CD4-positive, alpha-beta T cell (primary cell): ENCODE results near the gene SAMD14. TPM values are rescaled to one million over a fixed set of nuclear protein-coding genes. Genes with fewer than 3 reads are reported as not detected.

Source experiments
- ATAC-seq: fragments of 200-7000 bp; cut with Tn5 transposase; one replicate; pipeline ENCODE4 v1.10.0; 2022; ENCODE audit warnings: mild to moderate bottlenecking; ENCODE audit not compliant: poor library complexity
- CTCF ChIA-PET: fragments of 350-600 bp; sonication (Branson Sonifier 250); formaldehyde crosslinking; loops from one replicate; lab custom pipeline; 2021; ENCODE audit warnings: antibody characterized with exemption, inconsistent platforms; lab: Charles Lee
- POLR2A ChIA-PET: fragments of 350-600 bp; sonication (Branson Sonifier 250); formaldehyde crosslinking; loops from one replicate; lab custom pipeline; 2021; ENCODE audit warnings: antibody characterized with exemption, inconsistent platforms; lab: Charles Lee
- DNase-seq, 14 experiments: peaks; one replicate each; pipeline ENCODE4 v3.0.0-alpha.2; 2013 to 2020; ENCODE audit warnings: mixed read lengths in 2 of 14
- H3K27ac ChIP-seq, 2 donors: one replicate each; pipeline versions ENCODE4 v1.5.1 to v1.7.0; 2013; ENCODE audit warnings: low read length in 2 of 2, low read depth in 1 of 2, mild to moderate bottlenecking in 1 of 2
- H3K27me3 ChIP-seq, 2 experiments: 1 replicate in 1 of 2; 2 replicates in 1 of 2; pipeline versions ENCODE4 v1.6.1 to v1.7.0; 2013; ENCODE audit warnings: low read length in 2 of 2, control low read depth in 1 of 2, mild to moderate bottlenecking in 1 of 2, moderate library complexity in 1 of 2; ENCODE audit not compliant: insufficient read depth in 2 of 2, control insufficient read depth in 1 of 2
- H3K36me3 ChIP-seq: one replicate; pipeline ENCODE4 v1.6.1; 2013; ENCODE audit warnings: low read length, control low read depth; ENCODE audit not compliant: insufficient read depth
- H3K4me1 ChIP-seq: one replicate; pipeline ENCODE4 v1.6.1; 2013; ENCODE audit warnings: low read length, control low read depth; ENCODE audit not compliant: insufficient read depth
- H3K4me3 ChIP-seq: one replicate; pipeline ENCODE4 v1.5.1; 2013; ENCODE audit warnings: mild to moderate bottlenecking, low read length, moderate library complexity
- H3K9me3 ChIP-seq, 2 experiments: 1 replicate in 1 of 2; 2 replicates in 1 of 2; pipeline versions ENCODE4 v1.6.1 to v1.7.0; 2013; ENCODE audit warnings: low read length in 2 of 2, mild to moderate bottlenecking in 2 of 2, control low read depth in 1 of 2, moderate library complexity in 1 of 2; ENCODE audit not compliant: control insufficient read depth in 1 of 2, insufficient read depth in 1 of 2
- H3K27ac Mint-ChIP-seq: one replicate; pipeline ENCODE4 v1.8.0; 2020; ENCODE audit warnings: mixed read lengths
- H3K27me3 Mint-ChIP-seq: one replicate; pipeline ENCODE4 v1.8.0; 2021; ENCODE audit warnings: mixed read lengths
- H3K36me3 Mint-ChIP-seq: one replicate; pipeline ENCODE4 v1.8.0; 2021; ENCODE audit warnings: low read depth, mixed read lengths
- H3K4me1 Mint-ChIP-seq: one replicate; pipeline ENCODE4 v1.8.0; 2021; ENCODE audit warnings: low read depth, mixed read lengths
- H3K4me3 Mint-ChIP-seq: one replicate; pipeline ENCODE4 v1.8.0; 2020; ENCODE audit warnings: mild to moderate bottlenecking, mixed read lengths
- H3K9me3 Mint-ChIP-seq: one replicate; pipeline ENCODE4 v1.8.0; 2020; ENCODE audit warnings: mixed read lengths
- intact Hi-C, 2 experiments: fragments of 100-400 bp; cut with DNase I in 1 of 2; cut with micrococcal nuclease in 1 of 2; formaldehyde crosslinking; loops; one replicate each; pipeline versions ENCODE4 v1.15.1 to v1.9.0; 2023 to 2025; cut with DNase I, micrococcal nuclease
- total RNA-seq, 174 experiments: library from RNA in 2 of 174; stranded (reverse) in 2 of 174; gene quantifications; one replicate each; pipeline ENCODE4 v1.2.3 and lab custom pipeline; 2021 to 2026
- TF ChIP-seq, protein P1 (sequence below): fragments of 200-600 bp; IDR thresholded peaks from one replicate; pipeline ENCODE4 v1.8.0; 2022; ENCODE audit warnings: antibody characterized with exemption, mild to moderate bottlenecking

SAMD14 gene
- total RNA-seq, 2 experiments from 2014 or later = 0.33 to 0.53 TPM

DNA sequence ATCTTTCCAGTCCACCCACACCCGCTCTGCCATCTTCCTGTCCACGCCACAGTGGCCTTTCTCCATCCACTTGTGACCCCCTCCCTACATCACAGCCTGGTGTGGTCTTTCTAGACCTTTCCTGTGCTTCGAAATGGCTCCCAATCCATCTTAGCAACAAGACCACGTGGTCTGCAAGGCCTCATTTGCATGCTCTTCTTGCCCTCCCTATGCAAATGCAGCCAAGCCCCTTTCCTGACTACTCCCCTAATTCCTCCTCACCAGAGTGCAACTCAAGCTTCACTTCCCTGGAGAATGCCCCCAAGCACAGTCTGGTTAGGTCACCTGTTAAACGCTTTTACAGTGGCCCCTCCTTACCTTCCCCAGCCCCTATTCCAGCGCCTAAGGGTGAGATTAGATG, 14.4 kb upstream of the SAMD14 start:
- intact Hi-C loops = loop anchor here in 1 of 2 experiments (5.0 kb wide), 1 partner anchor 33 kb away; no protein-coding TSS in a partner anchor
- no peak overlapping the region for H3K27ac ChIP-seq
- peaks cover 84% of the 10 kb centered on the region for H3K36me3 Mint-ChIP-seq

DNA sequence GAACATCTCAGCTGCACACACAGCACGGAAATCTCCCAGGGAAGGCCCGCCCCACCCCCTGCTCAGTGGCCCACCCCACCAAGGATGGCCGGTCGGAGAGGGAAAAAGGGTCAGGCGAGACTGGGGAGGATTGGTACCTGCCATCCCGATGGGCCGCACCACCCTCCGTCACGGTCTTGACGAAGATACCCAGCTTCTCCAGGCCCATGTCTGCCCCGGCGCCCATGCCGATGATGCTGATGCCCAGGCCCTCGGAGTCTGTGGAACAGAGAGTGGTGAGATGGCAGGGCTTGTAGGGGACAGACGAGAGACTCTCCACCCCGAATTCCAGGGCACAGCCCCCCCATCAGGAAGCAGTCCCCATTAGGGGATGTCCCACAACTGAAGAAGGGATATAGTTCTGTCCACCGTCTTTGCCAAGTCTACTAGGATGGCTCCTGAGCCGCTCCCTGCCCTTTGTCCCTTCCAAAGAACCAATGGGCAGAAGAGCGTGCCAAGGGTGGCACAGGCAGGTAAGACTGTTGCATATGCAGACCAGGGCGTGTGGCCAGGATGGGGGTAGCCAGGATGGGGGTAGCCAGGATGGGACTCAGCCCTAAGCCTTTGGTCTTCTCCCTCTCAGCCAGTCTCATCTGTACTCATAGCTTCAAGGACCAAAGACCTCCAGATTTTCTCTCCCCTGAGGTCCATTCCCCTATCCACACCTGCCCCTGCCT, 13.7 kb upstream of the SAMD14 start:
- DNase-seq (no peak), ATAC-seq (no peak)
- peaks cover 88% of the 10 kb centered on the region for H3K4me1 Mint-ChIP-seq
- peaks cover 0 to 3% of the 10 kb centered on the region in 2 experiments for H3K9me3 ChIP-seq
- peak overlapping the region; percentile 28 for H3K4me3 Mint-ChIP-seq
- H3K36me3 Mint-ChIP-seq = peaks cover 90% of the 10 kb centered on the region
- no peaks in the 10 kb centered on the region for H3K9me3 Mint-ChIP-seq
- intact Hi-C loops = loop anchor here in 1 of 2 experiments (5.0 kb wide), 1 partner anchor 34 kb away; no protein-coding TSS in a partner anchor
- no peaks in the 10 kb centered on the region for H3K27me3 ChIP-seq
- peak overlapping the region; percentile 85 for H3K27ac Mint-ChIP-seq
- POLR2A ChIA-PET = interaction anchor here (1.2 to 5.9 kb wide), 2 partner anchors 8 to 17 kb away, joined by 4 to 50 read pairs; partner anchors contain the start of gene PPP1R9B
- H3K4me1 ChIP-seq = peaks cover 100% of the 10 kb centered on the region
- TF ChIP-seq, protein P1, sequence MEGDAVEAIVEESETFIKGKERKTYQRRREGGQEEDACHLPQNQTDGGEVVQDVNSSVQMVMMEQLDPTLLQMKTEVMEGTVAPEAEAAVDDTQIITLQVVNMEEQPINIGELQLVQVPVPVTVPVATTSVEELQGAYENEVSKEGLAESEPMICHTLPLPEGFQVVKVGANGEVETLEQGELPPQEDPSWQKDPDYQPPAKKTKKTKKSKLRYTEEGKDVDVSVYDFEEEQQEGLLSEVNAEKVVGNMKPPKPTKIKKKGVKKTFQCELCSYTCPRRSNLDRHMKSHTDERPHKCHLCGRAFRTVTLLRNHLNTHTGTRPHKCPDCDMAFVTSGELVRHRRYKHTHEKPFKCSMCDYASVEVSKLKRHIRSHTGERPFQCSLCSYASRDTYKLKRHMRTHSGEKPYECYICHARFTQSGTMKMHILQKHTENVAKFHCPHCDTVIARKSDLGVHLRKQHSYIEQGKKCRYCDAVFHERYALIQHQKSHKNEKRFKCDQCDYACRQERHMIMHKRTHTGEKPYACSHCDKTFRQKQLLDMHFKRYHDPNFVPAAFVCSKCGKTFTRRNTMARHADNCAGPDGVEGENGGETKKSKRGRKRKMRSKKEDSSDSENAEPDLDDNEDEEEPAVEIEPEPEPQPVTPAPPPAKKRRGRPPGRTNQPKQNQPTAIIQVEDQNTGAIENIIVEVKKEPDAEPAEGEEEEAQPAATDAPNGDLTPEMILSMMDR = no peak
- peaks cover 73% of the 10 kb centered on the region for H3K36me3 ChIP-seq
- CTCF ChIA-PET = interaction anchor here (2.1 to 2.6 kb wide), 2 partner anchors 9 to 18 kb away, joined by 7 read pairs; no protein-coding TSS in a partner anchor
- H3K27me3 Mint-ChIP-seq = no peaks in the 10 kb centered on the region
- H3K4me3 ChIP-seq = no peak overlapping the region
- H3K27ac ChIP-seq = peak overlapping the region in 1 of 2 donors; percentile 9

More for the DNA sequence above, 14.4 kb upstream of the SAMD14 start:
- peak overlapping the region; percentile 22 for H3K4me3 Mint-ChIP-seq
- Histone ChIP-seq H3K36me3 (peaks cover 66% of the 10 kb centered on the region), H3K4me3 (no peak overlapping the region), H3K27me3 (no peaks in the 10 kb centered on the region), H3K9me3 (peaks cover 0 to 3% of the 10 kb centered on the region in 2 experiments), H3K4me1 (peaks cover 97% of the 10 kb centered on the region)
- ChIA-PET POLR2A (no interaction called here), CTCF (no interaction called here)
- H3K27me3 Mint-ChIP-seq = no peaks in the 10 kb centered on the region
- DNase-seq (no peak), ATAC-seq (no peak)
- peaks cover 88% of the 10 kb centered on the region for H3K4me1 Mint-ChIP-seq
- no peaks in the 10 kb centered on the region for H3K9me3 Mint-ChIP-seq
- peak overlapping the region; percentile 85 for H3K27ac Mint-ChIP-seq
- TF ChIP-seq, protein P1 = no peak

DNA sequence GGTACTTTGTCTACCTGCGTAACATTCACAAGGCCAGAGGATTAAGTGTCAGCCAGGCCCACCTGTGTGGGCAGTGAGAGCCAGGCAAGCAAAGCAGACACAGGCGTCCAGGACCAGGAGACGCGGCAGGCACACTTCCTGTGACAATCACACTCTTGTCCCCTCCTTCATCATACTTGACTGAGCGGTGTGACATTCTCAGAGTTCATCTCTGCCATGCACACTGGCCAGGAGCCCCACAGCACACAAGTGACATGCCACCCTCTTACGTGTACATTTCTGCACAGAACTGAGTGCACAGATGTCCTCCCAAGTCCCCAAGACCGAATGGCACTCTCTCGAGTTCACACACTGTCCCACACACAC, 11.8 kb upstream of the SAMD14 start:
- Histone ChIP-seq H3K36me3 (peaks cover 89% of the 10 kb centered on the region), H3K27ac (peak overlapping the region in 1 of 2 donors; percentile 52), H3K27me3 (no peaks in the 10 kb centered on the region), H3K9me3 (peaks cover 0 to 3% of the 10 kb centered on the region in 2 experiments), H3K4me3 (no peak overlapping the region), H3K4me1 (peaks cover 95% of the 10 kb centered on the region)
- ATAC-seq (no peak), DNase-seq (peak in 4 of 14 experiments; percentile 27 to 40 (median 35))
- CTCF ChIA-PET = interaction anchor here (2.1 to 2.6 kb wide), 2 partner anchors 10 to 20 kb away, joined by 7 read pairs; no protein-coding TSS in a partner anchor
- Mint-ChIP-seq H3K4me3 (peak overlapping the region; percentile 57), H3K4me1 (peaks cover 82% of the 10 kb centered on the region), H3K9me3 (no peaks in the 10 kb centered on the region), H3K27me3 (no peaks in the 10 kb centered on the region), H3K36me3 (peaks cover 96% of the 10 kb centered on the region), H3K27ac (peak overlapping the region; percentile 76)
- POLR2A ChIA-PET = interaction anchor here (3.0 to 5.9 kb wide), 2 partner anchors 9 to 20 kb away, joined by 16 to 50 read pairs; partner anchors contain the start of gene PPP1R9B
- intact Hi-C loops = loop anchor here in 1 of 2 experiments (5.0 kb wide), 1 partner anchor 36 kb away; no protein-coding TSS in a partner anchor
- TF ChIP-seq, protein P1 = no peak
